RWPE1 (cell line): ENCODE measurements around the gene GPR151.

Experiments
- CTCF ChIA-PET: fragments of 350-600 bp; sonication (Branson Sonifier 250); formaldehyde crosslinking; extraction: SDS; loops from one replicate; lab custom pipeline; 2021; lab: Yijun Ruan, JAX
- POLR2A ChIA-PET: fragments of 400-600 bp; formaldehyde crosslinking; extraction: SDS; loops from one replicate; lab custom pipeline; 2020; ENCODE audit warnings: antibody characterized with exemption; ENCODE audit not compliant: low non-redundant PET; lab: Yijun Ruan, JAX
- DNase-seq: peaks from one replicate; pipeline ENCODE4 v3.0.0; 2012; ENCODE audit warnings: low spot score
- H3K27ac ChIP-seq: fragments of 450-650 bp; 2 replicates; pipeline ENCODE4 v1.5.1; 2017
- CTCF ChIP-seq: fragments of 450-650 bp; conservative IDR thresholded peaks from 2 replicates; pipeline ENCODE4 v1.5.1; 2017; ENCODE audit warnings: low read depth, mild to moderate bottlenecking

Gene GPR151

GRCh38 chr5:146539973-146540372 is 24.0 kb upstream of the GPR151 start:
- H3K27ac ChIP-seq = no peak overlapping the region
- no peak for TF ChIP-seq CTCF
- ChIA-PET CTCF (interaction anchor here (0.6 to 1.0 kb wide), 6 partner anchors 419 to 1038 kb away, joined by 3 to 4 read pairs (median 3); no protein-coding TSS in a partner anchor), POLR2A (no interaction called here)
- no peak for DNase-seq

- ChIA-PET POLR2A (interaction anchor here (0.6 kb wide), 1 partner anchor 116 kb away, joined by 3 read pairs; no protein-coding TSS in a partner anchor), CTCF (interaction anchor here (0.5 to 2.1 kb wide), 5 partner anchors 27 to 650 kb away, joined by 3 to 12 read pairs (median 7); partner anchors contain the start of gene PPP2R2B)
- DNase-seq = no peak
- H3K27ac ChIP-seq = no peak overlapping the region
- no peak for TF ChIP-seq CTCF
Measured at GRCh38 chr5:146538432-146538831, 22.4 kb upstream of the GPR151 start.

- CTCF ChIA-PET = interaction anchor here (0.5 to 3.1 kb wide), 21 partner anchors 8 to 1836 kb away, joined by 3 to 32 read pairs (median 5); partner anchors contain the start of gene GPR151
- no peak for TF ChIP-seq CTCF
- POLR2A ChIA-PET = no interaction called here
- H3K27ac ChIP-seq = no peak overlapping the region
- no peak for DNase-seq
Measured at GRCh38 chr5:146533882-146534281, 17.9 kb upstream of the GPR151 start.

GRCh38 chr5:146533260-146533857 is 17.4 kb upstream of the GPR151 start:
- ChIA-PET CTCF (interaction anchor here (0.5 to 3.1 kb wide), 21 partner anchors 9 to 1836 kb away, joined by 3 to 32 read pairs (median 5); partner anchors contain the start of gene GPR151), POLR2A (no interaction called here)
- TF ChIP-seq CTCF = peak; percentile 95
- DNase-seq = peak; percentile 68
- no peak overlapping the region for H3K27ac ChIP-seq

GRCh38 chr5:146529984-146530383 is 14.0 kb upstream of the GPR151 start:
- no peak for DNase-seq

GRCh38 chr5:146528236-146528635 is 12.2 kb upstream of the GPR151 start:
- peak; percentile 10; the same call in 1 of the 2 replicates for TF ChIP-seq CTCF
- no peak overlapping the region for H3K27ac ChIP-seq
- DNase-seq = no peak
- CTCF ChIA-PET = interaction anchor here (0.8 to 1.0 kb wide), 2 partner anchors 15 to 653 kb away, joined by 5 read pairs; no protein-coding TSS in a partner anchor
- POLR2A ChIA-PET = no interaction called here

More at GRCh38 chr5:146529984-146530383, 14.0 kb upstream of the GPR151 start:
- TF ChIP-seq CTCF = no peak
- ChIA-PET POLR2A (no interaction called here), CTCF (interaction anchor here (0.6 to 2.8 kb wide), 3 partner anchors 436 to 998 kb away, joined by 3 to 10 read pairs (median 6); no protein-coding TSS in a partner anchor)
- H3K27ac ChIP-seq = no peak overlapping the region
